HG03196 (cell line): ENCODE measurements around the gene SIRPA.

Experiments
- ATAC-seq: cut with Tn5 transposase; IDR thresholded peaks from one replicate; pipeline ENCODE4 v1.9.1; 2021; ENCODE audit not compliant: unreplicated experiment

SIRPA gene

DNA sequence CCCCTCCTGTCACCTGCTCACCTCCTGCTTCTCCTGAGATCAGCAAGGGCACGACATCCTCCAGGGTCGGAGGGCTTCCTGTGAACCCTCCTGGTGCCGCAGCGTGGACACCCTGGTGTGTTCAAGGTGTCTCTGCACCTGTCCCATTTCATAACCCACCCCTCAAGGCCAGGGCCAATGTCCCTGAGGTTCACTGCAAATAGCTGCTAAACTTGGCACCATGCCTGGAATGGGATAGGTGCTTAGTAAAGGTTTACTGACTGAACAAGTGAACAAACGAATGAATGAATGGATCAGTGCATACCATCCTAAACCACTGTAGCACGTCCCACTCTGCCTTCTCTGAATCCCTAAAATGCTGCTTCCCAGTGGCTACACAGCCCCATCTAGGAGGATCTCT is 35.0 kb downstream of the SIRPA start:
- no peak for ATAC-seq

GRCh38 chr20:1931830-1932229 is 36.6 kb downstream of the SIRPA start:
- ATAC-seq = no peak

- ATAC-seq = no peak
These were observed 37.8 kb downstream of the SIRPA start for GRCh38 chr20:1932971-1933370.

GRCh38 chr20:1933465-1933870 is 38.3 kb downstream of the SIRPA start:
- ATAC-seq = no peak

GRCh38 chr20:1934156-1934555 is 38.9 kb downstream of the SIRPA start:
- ATAC-seq = no peak

- no peak for ATAC-seq
These were observed 39.7 kb downstream of the SIRPA start for GRCh38 chr20:1934721-1935573.

- no peak for ATAC-seq
These were observed 40.6 kb downstream of the SIRPA start for GRCh38 chr20:1935696-1936366.

GRCh38 chr20:1937316-1937976 is 42.2 kb downstream of the SIRPA start:
- ATAC-seq = no peak

DNA sequence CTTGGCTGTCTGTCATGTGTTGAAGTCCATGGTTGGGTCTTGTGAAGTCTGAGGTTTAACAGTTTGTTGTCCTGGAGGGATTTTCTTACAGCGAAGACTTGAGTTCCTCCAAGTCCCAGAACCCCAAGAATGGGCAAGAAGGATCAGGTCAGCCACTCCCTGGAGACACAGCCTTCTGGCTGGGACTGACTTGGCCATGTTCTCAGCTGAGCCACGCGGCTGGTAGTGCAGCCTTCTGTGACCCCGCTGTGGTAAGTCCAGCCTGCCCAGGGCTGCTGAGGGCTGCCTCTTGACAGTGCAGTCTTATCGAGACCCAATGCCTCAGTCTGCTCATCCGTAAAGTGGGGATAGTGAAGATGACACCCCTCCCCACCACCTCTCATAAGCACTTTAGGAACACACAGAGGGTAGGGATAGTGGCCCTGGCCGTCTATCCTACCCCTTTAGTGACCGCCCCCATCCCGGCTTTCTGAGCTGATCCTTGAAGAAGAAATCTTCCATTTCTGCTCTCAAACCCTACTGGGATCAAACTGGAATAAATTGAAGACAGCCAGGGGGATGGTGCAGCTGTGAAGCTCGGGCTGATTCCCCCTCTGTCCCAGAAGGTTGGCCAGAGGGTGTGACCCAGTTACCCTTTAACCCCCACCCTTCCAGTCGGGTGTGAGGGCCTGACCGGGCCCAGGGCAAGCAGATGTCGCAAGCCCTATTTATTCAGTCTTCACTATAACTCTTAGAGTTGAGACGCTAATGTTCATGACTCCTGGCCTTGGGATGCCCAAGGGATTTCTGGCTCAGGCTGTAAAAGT is 43.5 kb downstream of the SIRPA start:
- no peak for ATAC-seq

DNA sequence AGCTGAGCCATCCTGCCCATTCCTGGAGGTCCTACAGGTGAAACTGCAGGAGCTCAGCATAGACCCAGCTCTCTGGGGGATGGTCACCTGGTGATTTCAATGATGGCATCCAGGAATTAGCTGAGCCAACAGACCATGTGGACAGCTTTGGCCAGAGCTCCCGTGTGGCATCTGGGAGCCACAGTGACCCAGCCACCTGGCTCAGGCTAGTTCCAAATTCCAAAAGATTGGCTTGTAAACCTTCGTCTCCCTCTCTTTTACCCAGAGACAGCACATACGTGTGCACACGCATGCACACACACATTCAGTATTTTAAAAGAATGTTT is 44.0 kb downstream of the SIRPA start:
- ATAC-seq = no peak

- no peak for ATAC-seq
These were observed 45.4 kb downstream of the SIRPA start for GRCh38 chr20:1940581-1940980.

DNA sequence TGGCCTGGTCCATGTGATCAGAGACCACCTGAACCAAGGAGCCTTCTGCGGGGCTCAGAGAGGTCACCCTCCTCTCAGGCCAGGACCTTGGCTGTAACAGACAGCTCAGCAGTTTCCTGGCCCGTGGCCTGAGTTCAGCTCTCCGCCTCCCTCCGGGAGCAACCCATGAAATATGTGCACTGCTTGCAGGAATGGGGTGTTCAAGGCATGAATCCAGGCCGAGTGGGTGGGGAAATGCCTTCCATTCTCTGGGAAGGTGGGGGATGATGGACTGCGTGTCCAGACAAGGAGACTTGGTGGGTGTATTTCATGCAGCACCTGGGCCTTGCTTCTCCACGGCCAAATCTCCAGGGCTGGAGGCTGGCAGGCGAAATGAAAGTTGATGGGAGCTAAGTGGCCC is 46.0 kb downstream of the SIRPA start:
- no peak for ATAC-seq

GRCh38 chr20:1942061-1942460 is 46.9 kb downstream of the SIRPA start:
- ATAC-seq = no peak

DNA sequence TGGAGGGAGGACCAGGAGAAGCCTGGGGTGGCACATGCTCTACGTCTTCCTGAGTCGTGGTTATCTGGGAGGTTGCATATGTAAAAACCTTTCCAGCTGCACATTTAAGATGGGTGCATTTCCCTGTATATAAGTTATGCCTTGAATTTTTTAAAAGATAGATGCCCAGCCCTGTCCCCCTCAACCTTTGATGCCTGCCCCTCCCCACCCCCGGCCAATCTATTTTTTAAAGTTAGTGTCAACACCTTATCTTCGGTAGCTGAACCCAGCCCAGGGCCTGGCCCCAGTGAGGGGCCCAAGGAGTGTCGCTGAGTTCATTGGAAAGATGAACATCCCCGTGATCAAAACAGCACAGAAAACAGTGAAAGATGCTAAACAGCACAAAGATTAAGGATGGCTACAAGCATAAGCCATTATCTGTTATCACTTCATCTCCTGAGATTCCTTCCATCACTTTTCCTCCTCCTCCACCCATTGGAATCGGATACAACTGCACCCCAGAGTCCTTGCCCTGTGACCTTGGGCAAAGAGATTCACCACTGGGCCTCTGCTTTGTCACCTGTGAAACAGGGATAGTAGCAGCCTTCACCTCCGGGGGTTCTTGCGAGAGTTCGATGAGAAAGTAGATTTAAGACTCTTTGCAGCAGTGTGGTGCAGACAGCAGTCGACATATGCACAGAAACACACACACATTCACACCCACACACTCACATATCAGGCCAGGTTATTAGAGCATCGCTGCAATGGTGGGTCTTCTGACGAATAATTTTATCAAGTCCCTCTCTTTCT is 47.5 kb downstream of the SIRPA start:
- no peak for ATAC-seq

DNA sequence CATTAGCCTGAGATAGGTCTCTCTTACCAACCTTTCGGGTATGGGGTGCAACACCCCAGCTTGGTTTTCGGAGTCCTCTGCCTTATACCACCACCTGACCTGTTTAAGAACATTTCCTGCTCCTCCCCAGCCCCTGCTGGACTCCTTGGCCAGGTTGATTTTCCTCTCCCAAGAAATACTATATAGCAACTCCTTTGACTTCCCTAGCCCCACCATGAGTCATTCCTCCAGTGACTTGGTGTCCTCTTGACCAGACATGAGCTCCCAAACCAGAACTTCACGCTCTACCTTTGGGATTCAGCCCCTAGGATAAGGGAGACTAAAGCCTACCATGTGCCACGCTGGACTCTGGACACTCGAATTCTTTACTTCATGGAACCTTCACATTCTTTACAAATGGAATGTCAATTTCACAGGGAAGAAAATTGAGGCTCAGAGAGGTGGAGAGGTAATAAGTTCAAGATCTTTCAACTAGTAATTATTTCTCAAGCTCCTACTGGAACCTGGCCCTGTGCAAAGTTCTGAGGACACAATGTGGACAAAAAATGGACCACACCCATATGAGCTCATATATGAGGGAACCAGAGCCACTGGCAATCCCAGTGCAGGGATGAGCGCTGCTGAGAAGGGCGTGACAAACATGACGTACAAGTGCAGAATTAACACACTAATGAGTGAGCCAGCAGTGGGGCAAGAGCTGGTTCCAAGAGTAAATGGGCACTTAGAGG is 48.2 kb downstream of the SIRPA start:
- no peak for ATAC-seq

DNA sequence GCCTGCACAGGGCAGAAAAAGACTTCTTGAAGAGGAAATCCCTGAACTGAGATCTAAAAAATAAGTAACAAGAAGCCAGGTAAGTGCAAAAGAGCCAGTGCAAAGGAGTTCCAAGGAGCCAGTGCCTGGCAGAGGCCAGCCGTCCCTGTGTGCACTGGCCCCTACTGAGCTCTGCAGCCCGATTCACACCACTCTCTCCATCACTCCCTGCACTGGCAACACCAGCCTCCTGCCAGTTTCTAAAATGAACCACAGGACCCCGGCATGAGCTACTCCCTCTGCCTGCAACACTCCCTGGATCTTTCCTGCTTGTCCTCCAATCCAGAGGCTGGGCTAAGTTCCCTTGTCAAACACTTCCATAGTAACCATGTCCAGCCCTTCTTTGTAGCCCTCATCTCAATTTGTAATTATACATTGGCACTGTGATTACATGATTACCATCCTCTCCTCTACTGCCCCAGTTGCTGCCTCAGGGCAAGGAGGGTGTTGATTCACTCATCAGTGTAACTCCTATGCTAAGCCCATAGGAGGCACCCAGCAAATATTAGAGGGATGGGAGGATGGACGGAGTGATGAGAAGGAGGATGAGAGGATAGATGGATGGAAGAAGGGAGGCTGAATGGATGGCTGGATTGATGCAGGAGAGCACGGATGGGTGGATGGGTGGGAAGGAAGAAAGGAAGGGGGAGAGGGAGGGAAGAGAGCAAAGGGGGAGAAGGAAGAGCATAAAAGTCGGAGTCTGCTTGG is 49.3 kb downstream of the SIRPA start:
- ATAC-seq = no peak

DNA sequence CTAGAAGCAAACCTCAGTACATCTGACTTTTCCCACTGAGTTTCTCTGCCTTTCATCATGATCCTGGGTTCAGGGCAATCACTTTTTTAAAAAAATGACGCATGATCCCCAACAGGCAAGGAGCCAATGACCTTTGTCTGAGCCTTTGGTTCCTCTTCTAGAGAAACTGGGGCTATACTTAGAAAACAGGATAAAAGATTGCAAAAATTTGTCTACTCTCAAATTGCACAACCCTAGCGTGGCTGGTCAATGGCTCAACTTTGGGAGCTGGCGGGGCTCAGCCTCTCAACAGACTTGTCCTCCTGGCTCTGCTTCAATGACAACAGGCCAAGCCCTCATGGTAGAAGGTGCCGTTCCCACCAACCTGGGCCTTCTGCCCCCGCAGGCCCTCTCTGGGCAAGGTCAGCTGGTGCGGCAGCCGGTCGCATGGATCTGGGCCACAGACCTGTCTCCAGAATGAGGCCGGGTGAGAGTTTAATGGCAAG is 50.0 kb downstream of the SIRPA start:
- no peak for ATAC-seq

DNA sequence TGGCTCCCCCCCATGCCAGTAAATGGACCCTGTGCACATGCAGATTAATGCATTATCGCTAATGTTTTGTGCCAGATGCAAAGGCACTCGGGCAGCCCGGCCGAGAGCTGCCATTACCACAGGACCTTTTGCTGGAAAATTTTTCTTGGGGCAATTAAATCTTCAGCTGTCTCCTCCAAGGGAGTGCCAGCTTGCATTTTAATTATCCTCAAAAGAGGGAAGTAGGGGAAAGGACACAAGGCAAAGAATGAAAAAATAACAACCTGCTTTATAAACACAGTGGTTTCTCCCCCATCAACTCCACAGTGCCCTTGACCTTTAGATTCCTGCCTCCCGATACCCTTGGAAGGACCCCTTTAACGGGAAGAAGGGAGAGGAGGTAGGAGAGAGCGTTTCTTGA is 50.5 kb downstream of the SIRPA start:
- ATAC-seq = no peak

DNA sequence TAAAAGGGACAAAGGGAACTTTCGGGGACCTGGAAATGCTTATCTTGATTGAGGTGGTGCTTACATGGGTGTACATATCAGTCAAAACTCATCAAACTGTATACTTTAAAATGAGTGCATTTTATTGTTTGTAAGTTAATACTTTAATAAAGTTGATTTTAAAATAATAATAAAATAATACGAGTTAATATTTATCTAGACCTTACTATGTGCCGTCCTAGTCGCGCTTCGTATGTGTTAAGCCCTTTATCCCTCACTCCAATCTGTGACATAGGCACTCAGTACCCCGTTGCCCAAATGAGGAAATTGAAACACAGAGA is 51.2 kb downstream of the SIRPA start:
- ATAC-seq = no peak
